Endothelial cell of umbilical vein (primary cell): ENCODE results near the gene ZYX. TPM values are rescaled to one million over a fixed set of nuclear protein-coding genes. Genes with fewer than 3 reads are reported as not detected.

Experiments
- BruUV-seq: library from RNA; stranded (reverse); fragments of 400-500 nt; replicated peaks from 2 replicates; lab custom pipeline; 2021; lab: Mats Ljungman, UMichigan
- CTCF ChIA-PET: fragments of 300-600, 350-600 bp; sonication (Branson Sonifier 250); formaldehyde crosslinking; loops from one replicate; lab custom pipeline; 2021; ENCODE audit warnings: antibody characterized with exemption, inconsistent platforms; lab: Charles Lee
- POLR2A ChIA-PET: fragments of 300-600, 350-600 bp; sonication (Branson Sonifier 250); formaldehyde crosslinking; loops from one replicate; lab custom pipeline; 2021; ENCODE audit warnings: antibody characterized with exemption, inconsistent platforms; lab: Charles Lee
- DNase-seq: peaks from one replicate; pipeline ENCODE4 v3.0.0-alpha.2; 2011; ENCODE audit warnings: low read depth, low spot score
- FAIRE-seq: peaks from 2 replicates; lab custom pipeline; 2011; peaks lifted over from hg19 to GRCh38; lab: Jason Lieb, UNC
- H2AFZ ChIP-seq: 2 replicates; pipeline ENCODE4 v1.6.0; 2012; ENCODE audit warnings: low read depth, low read length, control low read depth, inconsistent platforms
- H3K27ac ChIP-seq: 2 replicates; pipeline ENCODE4 v1.5.1; 2011; ENCODE audit warnings: low read depth, mild to moderate bottlenecking, control low read depth, low read length, moderate library complexity; ENCODE audit not compliant: insufficient read depth
- H3K27me3 ChIP-seq, 2 experiments: 2 replicates each; pipeline versions ENCODE4 v1.6.0 to v1.6.1; 2011; ENCODE audit warnings: low read length in 2 of 2, mixed read lengths in 1 of 2; ENCODE audit not compliant: control insufficient read depth in 2 of 2, insufficient read depth in 2 of 2
- H3K36me3 ChIP-seq, 2 experiments: 2 replicates in 1 of 2; 3 replicates in 1 of 2; pipeline ENCODE4 v1.5.1; 2011; ENCODE audit warnings: low read length in 2 of 2, mild to moderate bottlenecking in 1 of 2, moderate library complexity in 1 of 2; ENCODE audit not compliant: control insufficient read depth in 2 of 2, insufficient read depth in 2 of 2; ENCODE audit errors: extremely low read depth in 1 of 2
- H3K4me1 ChIP-seq: 3 replicates; pipeline ENCODE4 v1.5.1; 2011; ENCODE audit warnings: mild to moderate bottlenecking, low read length; ENCODE audit not compliant: control insufficient read depth, insufficient read depth; ENCODE audit errors: extremely low read depth
- H3K4me2 ChIP-seq: 2 replicates; pipeline ENCODE4 v1.6.1; 2011; ENCODE audit warnings: low read length, control low read depth, mixed read lengths; ENCODE audit not compliant: insufficient read depth
- H3K4me3 ChIP-seq, 3 experiments: fragments of 200-600 bp in 1 of 3; sonication (generic), shearing (Covaris generic) in 1 of 3; replicated peaks in 1 of 3; 2 replicates each; pipeline ENCODE4 v1.5.1; 2011 to 2016; ENCODE audit warnings: control low read depth in 3 of 3, low read length in 3 of 3, mild to moderate bottlenecking in 2 of 3, inconsistent platforms in 1 of 3, low read depth in 1 of 3, moderate library complexity in 1 of 3; ENCODE audit not compliant: insufficient read depth in 1 of 3
- H3K79me2 ChIP-seq: 2 replicates; pipeline ENCODE4 v1.6.0; 2012; ENCODE audit warnings: low read length, inconsistent platforms; ENCODE audit not compliant: control insufficient read depth, insufficient read depth
- H3K9ac ChIP-seq: replicated peaks from 2 replicates; pipeline ENCODE3; 2011; ENCODE audit warnings: low read length, control low read depth; ENCODE audit not compliant: insufficient read depth; ENCODE audit errors: extremely low read depth
- H3K9me1 ChIP-seq: replicated peaks from 3 replicates; pipeline ENCODE4 v1.6.0; 2011; ENCODE audit warnings: mild to moderate bottlenecking, low read length; ENCODE audit not compliant: control insufficient read depth, insufficient read depth; ENCODE audit errors: extremely low read depth
- H3K9me3 ChIP-seq: replicated peaks from 2 replicates; pipeline ENCODE4 v1.5.1; 2012; ENCODE audit warnings: low read length, inconsistent platforms; ENCODE audit not compliant: control insufficient read depth, insufficient read depth
- H4K20me1 ChIP-seq: replicated peaks from 2 replicates; pipeline ENCODE3; 2011; ENCODE audit warnings: mild to moderate bottlenecking, low read length; ENCODE audit not compliant: control insufficient read depth, insufficient read depth; ENCODE audit errors: extremely low read depth
- EZH2 ChIP-seq: IDR thresholded peaks from 2 replicates; pipeline ENCODE4 v1.6.1; 2012; ENCODE audit warnings: borderline replicate concordance, low read depth, mild to moderate bottlenecking, moderate library complexity, low read length, inconsistent platforms; ENCODE audit not compliant: severe bottlenecking
- FOS ChIP-seq: IDR thresholded peaks from 2 replicates; pipeline ENCODE4 v1.6.1; 2011; ENCODE audit warnings: mild to moderate bottlenecking, low read length, moderate library complexity, borderline replicate concordance; ENCODE audit not compliant: insufficient read depth
- GATA2 ChIP-seq: IDR thresholded peaks from 2 replicates; pipeline ENCODE4 v1.7.0; 2011; ENCODE audit warnings: low read depth, mild to moderate bottlenecking, moderate library complexity, mixed read lengths, low read length; ENCODE audit not compliant: insufficient read length, insufficient read depth
- JUN ChIP-seq: IDR thresholded peaks from 2 replicates; pipeline ENCODE4 v1.6.1; 2011; ENCODE audit warnings: borderline replicate concordance, low read depth; ENCODE audit not compliant: insufficient read length, insufficient read depth
- MYC ChIP-seq: IDR thresholded peaks from one replicate; pipeline ENCODE4 v1.6.1; 2011; ENCODE audit warnings: mild to moderate bottlenecking, low read depth, low read length
- POLR2A ChIP-seq: IDR thresholded peaks from 2 replicates; pipeline ENCODE4 v1.6.1; 2012; ENCODE audit warnings: low read depth, mild to moderate bottlenecking, control low read depth, low read length
- POLR2AphosphoS5 ChIP-seq: IDR thresholded peaks from 2 replicates; pipeline ENCODE4 v1.6.1; 2012; ENCODE audit warnings: low read depth, mild to moderate bottlenecking, control low read depth, low read length, moderate library complexity; ENCODE audit not compliant: insufficient read depth
- dilution Hi-C: fragments of 300-500 bp; cut with MboI; formaldehyde crosslinking; loops from one replicate; pipeline ENCODE4 v1.15.0; 2019; ENCODE audit warnings: low sequenced_read_pairs; ENCODE audit not compliant: extremely low pct_ligation_motif_present
- intact Hi-C: fragments of 100-400 bp; cut with micrococcal nuclease; formaldehyde crosslinking; loops from one replicate; pipeline ENCODE4 v1.10.0; 2022
- polyA plus RNA-seq, 4 experiments: library from polyadenylated mRNA; depleted of rRNA in 3 of 4; stranded (reverse) in 3 of 4; unstranded in 1 of 4; fragments of >200 nt; gene quantifications; 2 replicates each; pipeline versions ENCODE4 v1.2.1 to v1.2.3, GENCODE V29; 2011 to 2012; ENCODE audit warnings: missing spikeins in 1 of 4
- total RNA-seq: library from RNA; stranded (reverse); gene quantifications from 2 replicates; pipeline ENCODE4 v1.2.3, GENCODE V29; 2021
- TF ChIP-seq, protein P1 (sequence below): IDR thresholded peaks from 2 replicates; pipeline ENCODE4 v1.6.1; 2011; ENCODE audit not compliant: insufficient read depth, insufficient read length
- TF ChIP-seq, protein P2 (sequence below), 2 donors: IDR thresholded peaks; 1 replicate in 1 of 2; 2 replicates in 1 of 2; pipeline ENCODE4 v1.5.1; 2011; ENCODE audit warnings: low read length in 2 of 2, mild to moderate bottlenecking in 2 of 2, moderate library complexity in 2 of 2, control low read depth in 1 of 2, inconsistent platforms in 1 of 2, low read depth in 1 of 2; ENCODE audit not compliant: insufficient read depth in 1 of 2; ENCODE audit errors: extremely low read depth in 1 of 2

The ZYX gene
- total and polyA plus RNA-seq, 2 donors (not counting 3 experiments of a cell fraction or from before 2014, with no cell fraction given), result 196 to 545 TPM

GRCh38 chr7:143426479-143427142, 45.5 kb downstream of the ZYX start:
- H3K4me3 ChIP-seq, result no peak overlapping the region
- no peak for FAIRE-seq
- H3K27ac ChIP-seq, result no peak overlapping the region
- no peaks in the 10 kb centered on the region for H4K20me1 ChIP-seq
- intact Hi-C loops, result no loop called here
- POLR2A ChIA-PET, result no interaction called here
- H3K79me2 ChIP-seq, result no peaks in the 10 kb centered on the region
- no peaks in the 10 kb centered on the region for H3K9me3 ChIP-seq
- dilution Hi-C loops, result no loop called here
- no peaks in the 10 kb centered on the region for H3K9me1 ChIP-seq
- no peak overlapping the region for H3K4me2 ChIP-seq
- no peaks in the 10 kb centered on the region for H3K36me3 ChIP-seq
- DNase-seq, result no peak
- H2AFZ ChIP-seq, result no peak overlapping the region
- no TSS peak for BruUV-seq
- no peak overlapping the region for H3K9ac ChIP-seq
- no peak for TF ChIP-seq GATA2
- TF ChIP-seq MYC, result no peak
- TF ChIP-seq, protein P1, sequence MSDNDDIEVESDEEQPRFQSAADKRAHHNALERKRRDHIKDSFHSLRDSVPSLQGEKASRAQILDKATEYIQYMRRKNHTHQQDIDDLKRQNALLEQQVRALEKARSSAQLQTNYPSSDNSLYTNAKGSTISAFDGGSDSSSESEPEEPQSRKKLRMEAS, result no peak
- TF ChIP-seq JUN, result no peak
- TF ChIP-seq POLR2AphosphoS5, result no peak
- TF ChIP-seq POLR2A, result no peak
- TF ChIP-seq EZH2, result no peak
- TF ChIP-seq FOS, result no peak
- TF ChIP-seq, protein P2, sequence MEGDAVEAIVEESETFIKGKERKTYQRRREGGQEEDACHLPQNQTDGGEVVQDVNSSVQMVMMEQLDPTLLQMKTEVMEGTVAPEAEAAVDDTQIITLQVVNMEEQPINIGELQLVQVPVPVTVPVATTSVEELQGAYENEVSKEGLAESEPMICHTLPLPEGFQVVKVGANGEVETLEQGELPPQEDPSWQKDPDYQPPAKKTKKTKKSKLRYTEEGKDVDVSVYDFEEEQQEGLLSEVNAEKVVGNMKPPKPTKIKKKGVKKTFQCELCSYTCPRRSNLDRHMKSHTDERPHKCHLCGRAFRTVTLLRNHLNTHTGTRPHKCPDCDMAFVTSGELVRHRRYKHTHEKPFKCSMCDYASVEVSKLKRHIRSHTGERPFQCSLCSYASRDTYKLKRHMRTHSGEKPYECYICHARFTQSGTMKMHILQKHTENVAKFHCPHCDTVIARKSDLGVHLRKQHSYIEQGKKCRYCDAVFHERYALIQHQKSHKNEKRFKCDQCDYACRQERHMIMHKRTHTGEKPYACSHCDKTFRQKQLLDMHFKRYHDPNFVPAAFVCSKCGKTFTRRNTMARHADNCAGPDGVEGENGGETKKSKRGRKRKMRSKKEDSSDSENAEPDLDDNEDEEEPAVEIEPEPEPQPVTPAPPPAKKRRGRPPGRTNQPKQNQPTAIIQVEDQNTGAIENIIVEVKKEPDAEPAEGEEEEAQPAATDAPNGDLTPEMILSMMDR (IDR thresholded peaks at IDR 0.05; ENCODE audit: extremely low read depth in 1 of 2, insufficient read depth in 1 of 2, low read depth in 1 of 2, low read length in 2 of 2), result no peak
- H3K27me3 ChIP-seq, result no peaks in the 10 kb centered on the region
- H3K4me1 ChIP-seq, result peaks cover 18% of the 10 kb centered on the region
- CTCF ChIA-PET, result interaction anchor here (1.1 to 1.2 kb wide), 2 partner anchors 9 to 53 kb away, joined by 3 to 4 read pairs; no protein-coding TSS in a partner anchor
